Loucy (cell line): ENCODE measurements around the gene NKG7.

Source experiments
- H2AFZ ChIP-seq: fragments of 200-600 bp; sonication (generic); 2 replicates; pipeline ENCODE4 v1.6.0; 2016; ENCODE audit warnings: antibody characterized with exemption, mild to moderate bottlenecking, low read length, moderate library complexity
- H3F3A ChIP-seq: fragments of 200-600 bp; 2 replicates; pipeline ENCODE4 v1.6.0; 2016; ENCODE audit warnings: antibody characterized with exemption, low read depth, mild to moderate bottlenecking
- H3K27me3 ChIP-seq: fragments of 200-600 bp; sonication (generic); 2 replicates; pipeline ENCODE4 v1.6.1; 2014; ENCODE audit warnings: low read length, mild to moderate bottlenecking; ENCODE audit not compliant: insufficient read depth, poor library complexity, severe bottlenecking
- H3K36me3 ChIP-seq: fragments of 200-600 bp; sonication (generic); 2 replicates; pipeline ENCODE4 v1.6.1; 2016; ENCODE audit warnings: low read length; ENCODE audit not compliant: insufficient read depth
- H3K4me1 ChIP-seq: fragments of 200-600 bp; sonication (generic); 2 replicates; pipeline ENCODE4 v1.5.1; 2014; ENCODE audit warnings: low read length, mild to moderate bottlenecking; ENCODE audit not compliant: insufficient read depth, poor library complexity, severe bottlenecking
- H3K4me2 ChIP-seq: fragments of 200-600 bp; sonication (generic); 2 replicates; pipeline ENCODE4 v1.6.0; 2014; ENCODE audit warnings: antibody characterized with exemption, low read length, low read depth, mild to moderate bottlenecking; ENCODE audit not compliant: poor library complexity, severe bottlenecking
- H3K4me3 ChIP-seq: fragments of 200-600 bp; sonication (generic); 2 replicates; pipeline ENCODE4 v1.5.1; 2014; ENCODE audit warnings: low read length, mild to moderate bottlenecking, mixed read lengths; ENCODE audit not compliant: poor library complexity, severe bottlenecking
- H3K79me2 ChIP-seq: fragments of 200-600 bp; sonication (generic); 2 replicates; pipeline ENCODE4 v1.6.1; 2014; ENCODE audit warnings: low read length; ENCODE audit not compliant: insufficient read depth
- H3K9ac ChIP-seq: fragments of 200-600 bp; sonication (generic); 2 replicates; pipeline ENCODE4 v1.6.0; 2014; ENCODE audit warnings: mild to moderate bottlenecking, low read depth, low read length, moderate library complexity; ENCODE audit not compliant: poor library complexity, severe bottlenecking
- H3K9me2 ChIP-seq: fragments of 200-600 bp; sonication (generic); replicated peaks from 2 replicates; pipeline ENCODE4 v1.6.1; 2016; ENCODE audit warnings: low read depth, low read length, mixed read lengths
- H3K9me3 ChIP-seq: fragments of 200-600 bp; sonication (generic); 2 replicates; pipeline ENCODE4 v1.6.1; 2014; ENCODE audit warnings: mild to moderate bottlenecking, antibody characterized with exemption, low read length, low read depth; ENCODE audit not compliant: insufficient read depth
- H4K20me1 ChIP-seq: fragments of 200-600 bp; sonication (generic); 2 replicates; pipeline ENCODE4 v1.6.0; 2014; ENCODE audit warnings: antibody characterized with exemption, low read length, mild to moderate bottlenecking; ENCODE audit not compliant: insufficient read depth, poor library complexity, severe bottlenecking
- CTCF ChIP-seq: fragments of 200-600 bp; sonication (generic); conservative IDR thresholded peaks from 2 replicates; pipeline ENCODE4 v1.5.1; 2014; ENCODE audit warnings: mild to moderate bottlenecking, antibody characterized with exemption, low read length
- EZH2phosphoT487 ChIP-seq: fragments of 200-600 bp; IDR thresholded peaks from 2 replicates; pipeline ENCODE4 v1.6.1; 2018; ENCODE audit warnings: antibody characterized with exemption, mild to moderate bottlenecking, moderate library complexity, borderline replicate concordance

The NKG7 gene

GRCh38 chr19:51367255-51367564 is 5.2 kb downstream of the NKG7 start:
- H3K4me3 ChIP-seq: peak overlapping the region; percentile 99
- H3K9me2 ChIP-seq: no peaks in the 10 kb centered on the region
- H3K9ac ChIP-seq: peak overlapping the region; percentile 94
- H3K36me3 ChIP-seq: no peaks in the 10 kb centered on the region
- H3K4me1 ChIP-seq: peaks cover 62% of the 10 kb centered on the region
- no peaks in the 10 kb centered on the region for H3K9me3 ChIP-seq
- no peak overlapping the region for H2AFZ ChIP-seq
- peaks cover 5% of the 10 kb centered on the region for H3F3A ChIP-seq
- H4K20me1 ChIP-seq: no peaks in the 10 kb centered on the region
- H3K4me2 ChIP-seq: peak overlapping the region; percentile 77
- H3K79me2 ChIP-seq: peaks cover 69% of the 10 kb centered on the region
- H3K27me3 ChIP-seq: no peaks in the 10 kb centered on the region
- no peak for TF ChIP-seq CTCF

- Histone ChIP-seq H2AFZ (0 out of 2 replicates have a peak overlapping the region, but pooled peaks have one; percentile 17), H4K20me1 (no peaks in the 10 kb centered on the region), H3K4me1 (peaks cover 59% of the 10 kb centered on the region)
Measured at GRCh38 chr19:51366389-51367254, 5.8 kb downstream of the NKG7 start.

GRCh38 chr19:51365965-51366388 is 6.5 kb downstream of the NKG7 start, which contains the start of gene ETFB:
TSS of gene ETFB (minus strand) at chr19:51366388. CDS start at chr19:51366326, 62 bp downstream.
- no peaks in the 10 kb centered on the region for H3K9me3 ChIP-seq
- peaks cover 60% of the 10 kb centered on the region for H3K79me2 ChIP-seq
- H3K4me3 ChIP-seq: peak within 1 kb of the TSS; percentile 99
- H3K27me3 ChIP-seq: no peaks in the 10 kb centered on the region
- H3K9me2 ChIP-seq: no peaks in the 10 kb centered on the region
- H4K20me1 ChIP-seq: no peaks in the 10 kb centered on the region
- H3F3A ChIP-seq: no peaks in the 10 kb centered on the region
- H3K9ac ChIP-seq: peak within 1 kb of the TSS; percentile 94
- peaks cover 53% of the 10 kb centered on the region for H3K4me1 ChIP-seq
- H2AFZ ChIP-seq: peak within 1 kb of the TSS; percentile 83
- TF ChIP-seq CTCF: 0 out of 2 replicates have a peak, but pooled peaks have one; percentile 25
- no peak for TF ChIP-seq EZH2phosphoT487
- no peaks in the 10 kb centered on the region for H3K36me3 ChIP-seq
- H3K4me2 ChIP-seq: peak within 1 kb of the TSS; percentile 96

More at GRCh38 chr19:51366389-51367254, 5.8 kb downstream of the NKG7 start:
- Histone ChIP-seq H3K9me2 (no peaks in the 10 kb centered on the region), H3K79me2 (peaks cover 66% of the 10 kb centered on the region), H3K9me3 (no peaks in the 10 kb centered on the region), H3K9ac (peak overlapping the region; percentile 94), H3K36me3 (no peaks in the 10 kb centered on the region), H3K27me3 (no peaks in the 10 kb centered on the region), H3F3A (no peaks in the 10 kb centered on the region; the same call in 1 of the 2 replicates), H3K4me3 (peak overlapping the region; percentile 99), H3K4me2 (peak overlapping the region; percentile 77)
- no peak for TF ChIP-seq EZH2phosphoT487
- TF ChIP-seq CTCF: no peak
